ENCODE data around the gene CORO2B. TPM values are rescaled to one million over a fixed set of nuclear protein-coding genes. Genes with fewer than 3 reads are reported as not detected.

The CORO2B gene
- total and polyA plus RNA-seq, 11 donors: 3.0 to 9.1 (median 5.0) TPM

DNA sequence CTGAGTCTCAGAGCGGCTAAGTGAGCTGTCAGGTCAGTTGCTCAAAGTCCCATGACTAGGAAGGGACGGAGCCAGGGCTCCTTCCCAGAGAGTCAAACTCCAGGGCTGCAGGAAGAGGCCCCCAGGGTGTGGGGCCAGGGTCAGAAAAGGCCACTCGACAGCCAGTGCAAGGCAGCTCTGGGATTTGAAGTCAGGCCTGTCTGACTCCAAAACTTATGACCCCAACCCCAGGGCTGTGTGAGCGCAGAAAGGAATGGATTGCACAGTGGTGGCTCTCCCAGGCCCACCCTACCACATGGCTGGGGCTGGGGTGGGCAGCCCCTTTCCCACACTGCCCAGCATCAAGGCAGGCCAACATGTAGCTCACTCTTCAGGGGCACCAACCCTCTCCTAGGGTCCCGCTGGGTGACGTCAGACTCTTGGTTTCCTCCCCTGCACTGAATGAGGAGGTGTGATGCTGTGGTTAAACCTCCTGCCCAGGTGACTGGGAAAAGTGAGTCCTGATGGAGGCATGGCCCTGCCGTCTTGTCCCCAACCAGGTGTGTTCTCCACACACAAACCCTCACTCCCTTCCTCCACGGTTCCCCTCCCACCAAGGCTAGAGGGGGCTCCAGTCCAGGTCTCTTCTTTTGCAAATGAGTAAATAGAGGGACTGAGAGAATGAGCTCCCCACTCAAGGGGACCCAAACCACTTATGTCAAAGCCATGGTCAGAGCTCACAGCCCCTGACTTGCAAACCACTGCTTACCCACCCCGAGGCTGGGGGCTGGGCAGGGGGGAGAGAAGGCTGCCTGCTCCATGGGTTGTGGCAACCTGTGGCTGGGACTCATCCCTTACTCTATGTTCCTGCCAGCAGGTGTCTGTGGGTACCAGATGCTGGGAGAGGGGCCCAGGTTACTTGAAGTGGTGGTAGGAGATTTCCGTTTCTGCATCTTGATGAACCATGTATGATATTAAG lies 23.8 kb upstream of the CORO2B start:
- Histone ChIP-seq H3K9me3 (no peaks in the 10 kb centered on the region), H3K4me1 (peaks cover 0 to 20% (median 9%) of the 10 kb centered on the region in 12 donors), H3K36me3 (no peaks in the 10 kb centered on the region), H3K27me3 (peaks cover 0 to 10% (median 0%) of the 10 kb centered on the region in 9 donors), H3K27ac (no peak overlapping the region), H3K4me3 (no peak overlapping the region)
- 85 to 88% (median 86%) methylated on average over 8 to 10 of the region's 10 CpGs for WGBS, 4 donors
- intact Hi-C loops (cut with DNase I): loop anchor here (1.0 to 10.0 kb wide), 17 partner anchors 97 to 372 kb away; partner anchors contain the start of gene ANP32A (in 1 of the 10)
- ATAC-seq (no peak), DNase-seq (no peak)
- no peak for TF ChIP-seq POLR2A (IDR thresholded peaks at IDR 0.05)
- TF ChIP-seq, protein P1, sequence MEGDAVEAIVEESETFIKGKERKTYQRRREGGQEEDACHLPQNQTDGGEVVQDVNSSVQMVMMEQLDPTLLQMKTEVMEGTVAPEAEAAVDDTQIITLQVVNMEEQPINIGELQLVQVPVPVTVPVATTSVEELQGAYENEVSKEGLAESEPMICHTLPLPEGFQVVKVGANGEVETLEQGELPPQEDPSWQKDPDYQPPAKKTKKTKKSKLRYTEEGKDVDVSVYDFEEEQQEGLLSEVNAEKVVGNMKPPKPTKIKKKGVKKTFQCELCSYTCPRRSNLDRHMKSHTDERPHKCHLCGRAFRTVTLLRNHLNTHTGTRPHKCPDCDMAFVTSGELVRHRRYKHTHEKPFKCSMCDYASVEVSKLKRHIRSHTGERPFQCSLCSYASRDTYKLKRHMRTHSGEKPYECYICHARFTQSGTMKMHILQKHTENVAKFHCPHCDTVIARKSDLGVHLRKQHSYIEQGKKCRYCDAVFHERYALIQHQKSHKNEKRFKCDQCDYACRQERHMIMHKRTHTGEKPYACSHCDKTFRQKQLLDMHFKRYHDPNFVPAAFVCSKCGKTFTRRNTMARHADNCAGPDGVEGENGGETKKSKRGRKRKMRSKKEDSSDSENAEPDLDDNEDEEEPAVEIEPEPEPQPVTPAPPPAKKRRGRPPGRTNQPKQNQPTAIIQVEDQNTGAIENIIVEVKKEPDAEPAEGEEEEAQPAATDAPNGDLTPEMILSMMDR (IDR thresholded peaks at IDR 0.05): no peak

DNA sequence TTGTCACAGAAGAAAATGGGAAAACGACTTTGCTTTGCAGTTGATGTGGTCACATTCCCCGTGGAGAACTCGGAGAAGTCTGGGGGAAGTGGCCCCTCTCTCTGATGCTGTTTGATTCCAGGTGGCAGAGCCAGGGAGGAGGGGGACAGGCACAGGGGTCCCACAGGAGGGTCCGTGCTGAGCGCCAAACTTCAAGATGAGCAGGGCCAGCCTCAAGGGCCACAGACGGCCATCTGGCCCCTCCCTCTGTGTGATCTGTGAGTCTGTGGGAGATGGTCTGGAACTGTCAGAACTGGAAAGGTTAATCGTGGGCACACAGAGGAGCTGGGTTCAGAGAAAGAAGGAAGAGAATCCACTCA lies 23.1 kb upstream of the CORO2B start:
- Histone ChIP-seq H3K36me3 (no peaks in the 10 kb centered on the region), H3K27ac (no peak overlapping the region), H3K27me3 (peaks cover 0 to 10% (median 0%) of the 10 kb centered on the region in 9 donors), H3K4me1 (peaks cover 0 to 23% (median 10%) of the 10 kb centered on the region in 12 donors), H3K4me3 (no peak overlapping the region), H3K9me3 (no peaks in the 10 kb centered on the region)
- no peak for DNase-seq
- no peak for TF ChIP-seq POLR2A (IDR thresholded peaks at IDR 0.05)
- TF ChIP-seq, protein P1 (IDR thresholded peaks at IDR 0.05): no peak
- 92 to 95% (median 93%) methylated on average over 7 of the region's 7 CpGs for WGBS, 4 donors
- ATAC-seq: no peak
- intact Hi-C loops (cut with DNase I): loop anchor here (2.0 to 10.0 kb wide), 12 partner anchors 97 to 369 kb away; partner anchors contain the start of gene ANP32A (in 1 of the 10)

DNA sequence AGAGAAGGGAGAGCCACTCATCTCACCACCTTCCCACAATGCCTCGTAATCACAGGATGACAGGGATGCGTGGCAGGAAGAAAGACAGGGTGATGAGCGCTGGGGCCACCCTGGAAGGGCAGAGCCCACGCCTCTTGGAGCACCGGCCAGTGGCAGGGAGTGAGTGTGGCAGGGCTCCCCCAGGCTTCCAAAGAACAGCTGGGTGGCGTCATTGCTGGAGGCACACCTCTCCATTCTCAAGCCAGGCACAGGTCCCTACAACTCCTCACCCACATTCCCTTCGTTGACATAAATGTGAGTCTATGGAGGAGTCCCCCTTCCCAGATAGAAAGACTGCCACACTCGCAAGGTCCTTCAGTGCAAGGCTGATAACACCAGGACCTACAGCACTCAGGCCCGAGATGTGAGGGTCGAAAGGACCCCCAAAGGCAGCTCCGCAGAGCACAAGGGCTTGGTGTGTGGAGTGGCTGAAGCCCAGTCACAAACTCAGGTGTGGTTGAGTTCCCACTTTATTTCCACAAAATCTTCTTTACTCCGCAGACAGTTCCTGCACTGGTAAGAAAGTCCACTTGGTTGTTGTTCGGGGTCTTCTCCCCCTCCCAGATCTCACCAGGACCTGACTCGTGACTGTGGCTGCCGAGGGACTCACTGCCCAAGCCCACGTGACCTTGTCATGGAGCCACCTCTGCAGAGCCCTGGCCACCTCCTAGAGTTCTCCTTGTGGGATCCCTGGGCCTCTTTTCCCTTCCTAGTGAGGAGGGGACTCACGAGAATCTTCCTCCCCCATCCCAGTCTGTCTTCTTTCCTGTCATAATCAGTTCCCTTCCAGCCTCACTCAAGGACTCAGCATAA lies 22.4 kb upstream of the CORO2B start:
- ATAC-seq (no peak), DNase-seq (peak in 1 of 5 donors; percentile 10)
- Histone ChIP-seq H3K27ac (no peak overlapping the region), H3K27me3 (peaks cover 0 to 10% (median 0%) of the 10 kb centered on the region in 9 donors), H3K4me3 (no peak overlapping the region), H3K36me3 (no peaks in the 10 kb centered on the region), H3K9me3 (no peaks in the 10 kb centered on the region), H3K4me1 (peaks cover 0 to 23% (median 10%) of the 10 kb centered on the region in 12 donors)
- intact Hi-C loops (cut with DNase I): loop anchor here in 9 of 10 donors (2.0 to 10.0 kb wide), 11 partner anchors 96 to 368 kb away; partner anchors contain the start of gene ANP32A (in 1 of the 9)
- 87 to 95% (median 93%) methylated on average over 15 to 17 of the region's 17 CpGs for WGBS, 4 donors
- TF ChIP-seq, protein P1 (IDR thresholded peaks at IDR 0.05): no peak
- TF ChIP-seq POLR2A (IDR thresholded peaks at IDR 0.05): no peak
